GM10248 (cell line): Measurements from ENCODE around the gene EPHA2.

Experiments
- CTCF ChIA-PET: fragments of 300-600 bp; sonication (Branson Sonifier 250); formaldehyde crosslinking; extraction: SDS; loops from one replicate; lab custom pipeline; 2021; ENCODE audit warnings: antibody characterized with exemption; lab: Yijun Ruan, JAX
- POLR2A ChIA-PET: fragments of 350-650 bp; sonication (Branson Sonifier 250); formaldehyde crosslinking; extraction: SDS; loops from one replicate; lab custom pipeline; 2020; ENCODE audit warnings: antibody characterized with exemption; lab: Yijun Ruan, JAX
- DNase-seq: peaks from one replicate; pipeline ENCODE4 v3.0.0; 2012; ENCODE audit errors: extremely low spot score
- CTCF ChIP-seq: IDR thresholded peaks from 2 replicates; pipeline ENCODE4 v1.5.1; 2012; ENCODE audit warnings: mild to moderate bottlenecking, low read depth; ENCODE audit errors: extremely low read depth, missing control alignments, control extremely low read depth

The EPHA2 gene

GRCh38 chr1:16133007-16133961 lies 22.6 kb downstream of the EPHA2 start:
- POLR2A ChIA-PET, result no interaction called here
- CTCF ChIA-PET, result no interaction called here
- TF ChIP-seq CTCF, result no peak
- no peak for DNase-seq

DNA sequence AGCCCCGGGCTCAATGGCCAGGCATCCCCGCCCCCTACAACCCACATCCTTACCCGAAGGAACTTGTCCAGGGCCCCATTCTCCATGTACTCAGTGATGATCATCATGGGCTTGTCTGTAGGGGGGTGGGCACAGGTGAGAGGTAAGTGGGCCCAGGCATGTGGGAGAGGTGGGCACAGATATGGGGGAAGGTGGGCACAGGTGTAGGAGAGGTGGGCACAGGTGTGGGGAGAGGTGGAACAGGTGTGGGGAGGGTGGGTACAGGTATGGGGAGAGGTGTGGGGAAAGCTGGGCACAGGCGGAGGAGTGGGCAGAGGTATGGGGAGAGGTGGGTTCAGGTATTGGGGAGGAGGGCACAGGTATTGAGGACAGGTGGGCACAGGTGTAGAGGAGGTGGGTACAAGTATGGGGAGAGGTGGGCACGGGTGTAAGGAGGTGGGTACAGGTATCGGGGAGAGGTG lies 23.5 kb downstream of the EPHA2 start:
- POLR2A ChIA-PET, result no interaction called here
- DNase-seq, result no peak
- CTCF ChIA-PET, result no interaction called here
- TF ChIP-seq CTCF, result no peak

DNA sequence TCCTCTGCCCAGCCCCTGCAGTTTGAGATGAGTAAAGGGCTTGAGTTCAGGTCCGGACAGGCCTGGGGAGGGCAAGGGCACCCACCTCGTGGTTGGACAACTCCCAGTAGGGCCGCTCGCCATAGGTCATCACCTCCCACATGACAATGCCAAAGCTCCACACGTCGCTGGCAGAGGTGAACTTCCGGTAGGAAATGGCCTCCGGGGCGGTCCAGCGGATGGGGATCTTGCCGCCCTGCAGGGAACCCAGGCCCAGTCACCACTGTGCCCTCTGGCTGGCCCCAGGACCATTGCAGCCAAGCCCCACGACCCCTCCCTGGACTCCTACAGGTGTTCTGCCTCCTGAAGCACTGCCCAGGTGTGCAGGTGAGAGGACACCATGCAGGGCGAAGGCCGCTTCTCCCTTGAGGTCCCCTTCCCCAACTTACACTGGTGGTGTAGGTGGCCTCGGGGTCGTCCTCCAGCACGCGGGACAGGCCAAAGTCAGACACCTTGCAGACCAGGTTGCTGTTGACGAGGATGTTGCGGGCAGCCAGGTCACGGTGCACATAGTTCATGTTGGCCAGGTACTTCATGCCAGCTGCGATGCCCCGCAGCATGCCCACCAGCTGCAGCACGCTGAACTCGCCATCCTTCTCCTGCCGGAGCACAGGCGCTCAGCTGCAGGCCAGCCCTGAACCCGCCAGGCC lies 24.1 kb downstream of the EPHA2 start:
- ChIA-PET CTCF (interaction anchor here (1.1 to 1.7 kb wide), 2 partner anchors 8 to 16 kb away, joined by 3 read pairs; no protein-coding TSS in a partner anchor), POLR2A (no interaction called here)
- DNase-seq, result no peak
- no peak for TF ChIP-seq CTCF

DNA sequence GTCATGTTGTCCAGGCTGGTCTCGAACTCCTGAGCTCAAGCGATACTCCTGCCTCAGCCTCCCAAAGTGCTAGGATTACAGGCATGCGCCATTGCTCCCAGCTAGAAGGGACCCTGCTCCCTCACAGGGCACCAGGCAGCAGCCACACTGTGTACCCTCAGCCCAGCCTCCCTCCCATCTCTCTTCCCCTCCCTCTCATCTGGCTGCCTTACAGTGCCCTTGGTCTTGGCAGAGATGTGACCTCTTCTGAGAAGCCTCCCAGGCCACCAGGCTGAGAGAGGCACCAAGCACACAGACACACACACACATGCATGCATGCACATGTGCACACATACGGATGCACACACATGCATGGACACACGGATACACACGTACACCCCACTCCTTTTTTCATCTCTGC lies 25.0 kb downstream of the EPHA2 start:
- ChIA-PET POLR2A (no interaction called here), CTCF (interaction anchor here (1.1 to 2.3 kb wide), 4 partner anchors 9 to 57 kb away, joined by 3 to 5 read pairs (median 4); no protein-coding TSS in a partner anchor)
- no peak for TF ChIP-seq CTCF
- no peak for DNase-seq

GRCh38 chr1:16129921-16130543 lies 25.8 kb downstream of the EPHA2 start:
- no peak for DNase-seq
- CTCF ChIA-PET, result interaction anchor here (1.5 to 2.3 kb wide), 3 partner anchors 18 to 58 kb away, joined by 3 to 5 read pairs (median 5); no protein-coding TSS in a partner anchor
- POLR2A ChIA-PET, result no interaction called here
- no peak for TF ChIP-seq CTCF

- POLR2A ChIA-PET, result no interaction called here
- CTCF ChIA-PET, result interaction anchor here (2.3 kb wide), 1 partner anchor 58 kb away, joined by 5 read pairs; no protein-coding TSS in a partner anchor
Observed at GRCh38 chr1:16129316-16129715, 26.6 kb downstream of the EPHA2 start.

More at GRCh38 chr1:16129316-16129715, 26.6 kb downstream of the EPHA2 start:
- no peak for DNase-seq
- no peak for TF ChIP-seq CTCF
